ENCODE results near the gene ATXN3. TPM values are rescaled to one million over a fixed set of nuclear protein-coding genes. Genes with fewer than 3 reads are reported as not detected.

Gene ATXN3
- total and polyA plus RNA-seq, 2 of the 13 experiments (the other 11 are each of a cell fraction or from before 2014, with no cell fraction given): 14.9 to 17.3 TPM

- TF ChIP-seq IRX3 (CRISPR knock-in tag; IDR thresholded peaks at IDR 0.05; ENCODE audit: borderline replicate concordance, low read depth) (no peak), STAT6 (CRISPR knock-in tag; IDR thresholded peaks at IDR 0.05; ENCODE audit: borderline replicate concordance) (no peak), ZNF224 (CRISPR knock-in tag; IDR thresholded peaks at IDR 0.05) (no peak), KMT2A (CRISPR knock-in tag; IDR thresholded peaks at IDR 0.05) (no peak)
- intact Hi-C loops (cut with micrococcal nuclease; ENCODE audit: unreplicated experiment): no loop called here
Measured at GRCh38 chr14:92058006-92058917, 48.1 kb downstream of the ATXN3 start.

More at GRCh38 chr14:92058006-92058917, 48.1 kb downstream of the ATXN3 start:
- no peak for ATAC-seq
- in situ Hi-C loops (cut with HindIII; ENCODE audit: extremely low pct_ligation_motif_present, low pct_unique_long_range_greater_than_20kb): no loop called here
- no peak for FAIRE-seq
- H3K4me2 ChIP-seq (ENCODE audit: low read depth, low read length): no peak overlapping the region
- H3K36me3 ChIP-seq (replicated peaks in 1 of 2; ENCODE audit: control insufficient read depth in 1 of 2, insufficient read depth in 2 of 2, low read length in 2 of 2): no peaks in the 10 kb centered on the region
- no peak overlapping the region for H3K9ac ChIP-seq (ENCODE audit: insufficient read depth, low read depth, low read length)
- H3K27me3 ChIP-seq (ENCODE audit: control insufficient read depth in 1 of 2, insufficient read depth in 2 of 2, low read length in 2 of 2): no peaks in the 10 kb centered on the region
- BruUV-seq (replicated peaks): no TSS peak
- no peak for DNase-seq (ENCODE audit: low spot score)
- H3K27ac ChIP-seq (ENCODE audit: extremely low read length, insufficient read depth, low read length): no peak overlapping the region
- H3K9me3 ChIP-seq (ENCODE audit: low read length): no peaks in the 10 kb centered on the region
- CTCF ChIA-PET (ENCODE audit: low intra/inter-chr PET ratio, low total read pairs): no interaction called here
- no peaks in the 10 kb centered on the region for H3K79me2 ChIP-seq (ENCODE audit: insufficient read depth, low read length)
- WGBS (ENCODE audit: low lambda C conversion rate): 84% methylated on average over 9 of the region's 9 CpGs
- no peaks in the 10 kb centered on the region for H3K4me1 ChIP-seq (ENCODE audit: insufficient read depth, low read length)
- POLR2A ChIA-PET: no interaction called here
- H3K4me3 ChIP-seq (replicated peaks in 1 of 3; ENCODE audit: insufficient read depth in 1 of 3, low read depth in 2 of 3, low read length in 3 of 3): no peak overlapping the region
- H2AFZ ChIP-seq (ENCODE audit: low read length): no peak overlapping the region
- no peaks in the 10 kb centered on the region for H4K20me1 ChIP-seq (ENCODE audit: insufficient read depth, low read length)

All from HepG2 (cell line).